GM18867 (cell line): ENCODE data around the gene MAP2K2.
"Not testable (repeated sequence)": the region's sequence is repeated elsewhere in the genome, so short reads cannot be mapped to it uniquely, and the experiment has no call there.

ENCODE experiments used
- ATAC-seq: cut with Tn5 transposase; IDR thresholded peaks from one replicate; pipeline ENCODE4 v1.9.1; 2021; ENCODE audit warnings: mild to moderate bottlenecking, moderate library complexity; ENCODE audit not compliant: unreplicated experiment

Gene MAP2K2

DNA sequence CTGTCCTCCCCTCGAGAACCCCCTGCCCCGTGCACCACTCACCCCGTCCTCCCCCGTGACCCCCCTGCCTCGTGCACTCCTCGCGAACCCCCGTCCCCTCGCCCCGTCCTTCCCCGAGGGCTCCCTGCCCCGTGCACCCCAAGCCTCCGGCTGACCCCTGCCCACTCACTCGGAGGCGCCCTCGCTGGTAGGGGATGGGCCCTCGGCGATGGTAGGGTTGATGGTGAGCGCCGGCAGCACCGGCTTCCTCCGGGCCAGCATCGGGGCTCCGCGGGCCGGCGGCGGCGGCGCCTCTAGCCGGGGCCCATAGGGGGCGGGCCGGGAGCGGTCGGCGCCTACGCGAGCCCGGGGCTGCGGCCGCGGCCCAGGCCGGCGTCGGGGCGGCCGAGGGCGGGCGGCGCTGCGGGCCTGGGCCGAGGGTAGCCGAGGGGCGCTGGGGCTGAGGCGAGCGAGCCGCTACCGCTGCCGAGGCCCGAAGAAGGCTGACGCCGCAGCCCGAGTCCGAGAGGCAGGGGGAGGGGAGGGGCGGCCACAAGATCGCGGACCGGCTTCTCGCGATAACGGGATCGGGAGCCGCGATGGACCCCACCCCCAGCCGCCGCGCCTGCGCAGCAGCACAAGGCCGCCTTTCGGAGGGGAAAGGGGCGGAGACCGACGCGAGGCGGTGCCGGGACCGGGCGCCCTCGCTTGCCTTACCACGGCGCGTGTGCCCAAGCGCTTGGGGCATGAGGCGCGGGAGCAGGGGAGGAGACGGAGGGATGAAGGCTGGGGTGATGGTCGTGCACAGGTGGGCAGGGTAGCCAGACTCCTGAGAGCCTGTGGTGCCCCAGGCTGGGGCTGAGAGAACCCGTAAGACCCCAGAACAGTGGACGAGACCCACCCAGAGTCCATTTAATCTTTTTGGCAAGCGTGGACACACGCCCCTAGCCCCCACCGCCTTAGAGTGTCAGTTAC lies at the start of gene MAP2K2:
MAP2K2 (minus strand) TSS at position 508 of the 954 bp plus-strand sequence; CDS start at position 261, 247 bp downstream.
- ATAC-seq, result peak; percentile 81

DNA sequence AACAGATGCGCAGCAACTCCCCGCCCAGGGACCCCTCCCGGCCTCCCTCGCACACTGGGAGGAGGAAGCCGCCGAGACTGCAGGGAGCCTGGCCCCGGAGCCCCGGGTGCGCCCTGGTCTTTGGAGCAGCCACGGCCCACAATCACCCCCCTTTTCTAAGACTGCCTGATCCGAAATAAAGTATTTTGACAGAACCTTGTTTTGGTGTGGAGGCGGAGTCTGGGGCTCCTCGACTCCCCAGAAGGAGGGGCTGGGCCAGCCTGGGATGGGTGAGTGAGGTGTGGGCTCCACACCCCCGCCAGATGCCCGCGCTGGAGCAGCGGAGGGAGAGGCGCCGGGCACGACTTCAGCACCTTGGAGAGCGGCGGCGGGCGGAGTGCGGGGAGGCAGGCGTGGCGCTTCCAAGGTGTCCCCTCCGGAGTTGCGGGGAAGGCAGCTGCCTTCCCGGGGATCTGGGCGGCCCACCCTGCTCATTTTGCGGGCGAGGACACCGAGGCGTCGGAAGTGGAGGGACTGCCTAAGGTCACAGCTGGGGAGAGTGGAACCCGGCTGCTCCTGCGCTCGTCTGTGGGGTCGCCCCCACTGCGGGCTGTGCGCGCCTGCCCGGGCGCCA lies 49.0 kb upstream of the MAP2K2 start:
- ATAC-seq, result no peak

DNA sequence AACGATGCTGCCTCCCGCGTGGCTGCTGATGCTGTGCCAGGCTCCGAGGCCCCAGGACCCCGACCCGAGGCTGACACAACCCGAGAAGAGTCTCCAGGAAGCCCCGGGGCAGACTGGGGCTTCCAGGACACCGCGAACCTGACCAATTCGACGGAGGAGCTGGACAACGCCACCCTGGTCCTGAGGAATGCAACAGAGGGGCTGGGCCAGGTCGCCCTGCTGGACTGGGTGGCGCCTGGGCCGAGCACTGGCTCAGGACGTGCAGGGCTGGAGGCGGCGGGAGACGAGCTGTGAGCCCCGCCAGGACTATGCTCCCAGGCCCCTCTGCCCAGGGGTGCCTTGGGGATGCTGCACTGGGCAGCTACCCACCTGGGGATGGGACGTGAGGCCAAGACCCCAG lies 47.8 kb upstream of the MAP2K2 start:
- ATAC-seq, result no peak

DNA sequence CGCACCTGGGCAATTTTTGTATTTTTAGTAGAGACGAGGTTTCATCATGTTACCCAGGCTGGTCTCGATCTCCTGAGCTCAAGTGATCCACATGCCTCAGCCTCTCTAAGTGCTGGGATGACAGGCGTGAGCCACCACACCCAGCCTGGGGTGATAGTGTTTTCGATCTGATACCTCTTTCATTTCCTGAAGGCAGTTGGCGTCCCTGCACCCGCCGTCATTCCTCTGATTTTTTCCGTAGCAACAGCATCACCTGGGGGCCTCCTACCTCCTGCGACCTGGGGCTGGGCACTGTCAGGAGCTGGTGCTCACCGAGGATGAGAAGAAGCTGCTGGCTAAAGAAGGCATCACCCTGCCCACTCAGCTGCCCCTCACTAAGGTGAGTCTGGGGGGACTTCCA lies 40.3 kb upstream of the MAP2K2 start:
- no peak for ATAC-seq

DNA sequence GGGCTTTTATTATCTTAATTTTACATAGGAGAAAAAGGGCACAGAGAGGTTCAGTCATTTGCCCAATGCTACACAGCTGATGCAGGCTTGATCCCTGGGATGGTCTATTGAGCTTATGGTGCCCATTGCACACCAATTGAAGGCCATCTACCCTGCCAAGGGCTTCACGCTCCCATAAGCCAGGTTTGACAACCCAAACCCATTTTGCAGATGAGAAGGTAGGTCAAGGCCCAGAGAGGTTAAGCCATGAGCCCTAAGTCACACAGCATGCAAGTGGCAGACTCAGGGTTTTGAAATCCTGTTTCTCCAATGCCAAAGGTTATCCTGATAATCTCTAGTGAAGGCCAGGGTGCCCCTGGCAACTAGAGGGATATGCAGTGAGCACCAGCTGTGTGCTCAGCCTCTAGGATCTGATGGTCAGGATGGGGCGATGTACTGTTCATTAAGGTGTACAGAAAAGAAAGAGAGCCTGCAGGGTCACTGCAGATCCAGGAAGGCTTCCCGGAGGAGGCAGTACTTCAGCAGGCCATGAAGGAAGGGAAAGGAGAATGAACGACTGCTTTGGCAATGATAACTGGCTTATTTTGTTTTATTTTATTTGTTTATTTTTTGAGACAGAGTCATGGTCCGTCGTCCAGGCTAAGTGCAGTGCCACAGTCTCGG lies 37.6 kb upstream of the MAP2K2 start:
- no peak for ATAC-seq

DNA sequence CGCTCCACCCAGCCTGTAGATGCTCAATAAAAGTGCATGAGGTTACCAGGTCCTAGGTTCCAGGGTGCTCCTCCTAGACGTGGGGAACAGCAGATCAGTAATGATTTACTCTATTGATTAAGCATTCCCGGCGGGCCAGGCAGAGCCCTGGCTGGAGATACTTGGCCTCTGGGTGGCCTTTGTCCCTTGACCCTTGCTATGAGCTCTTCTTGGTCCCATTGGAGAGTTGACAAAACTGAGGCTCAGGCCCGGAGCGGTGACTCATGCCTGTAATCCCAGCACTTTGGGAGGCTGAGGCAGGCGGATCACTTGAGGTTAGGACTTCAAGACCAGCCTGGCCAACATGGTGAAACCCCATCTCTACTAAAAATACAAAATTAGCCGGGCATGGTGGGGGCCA lies 34.0 kb upstream of the MAP2K2 start:
- ATAC-seq, result not testable (repeated sequence)

DNA sequence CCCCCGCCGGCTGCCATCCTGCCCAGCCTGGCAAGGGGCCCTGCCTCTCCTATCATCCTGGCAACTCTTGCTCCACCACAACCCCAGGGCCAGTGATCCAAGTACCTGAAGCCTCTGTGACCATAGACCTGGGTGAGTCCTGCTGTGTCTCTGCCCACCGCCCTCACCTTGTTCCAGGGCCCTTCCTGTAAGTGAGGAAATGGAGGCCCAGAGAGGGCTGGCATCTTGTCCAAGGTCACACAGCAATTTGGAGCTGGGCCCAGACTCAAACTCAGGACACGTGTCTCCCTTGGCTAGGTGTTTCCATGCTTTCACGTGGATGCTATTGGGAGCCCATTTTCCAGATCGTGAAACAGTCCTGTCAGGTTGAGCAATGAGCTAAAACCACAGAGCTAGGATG lies 33.2 kb upstream of the MAP2K2 start:
- no peak for ATAC-seq

DNA sequence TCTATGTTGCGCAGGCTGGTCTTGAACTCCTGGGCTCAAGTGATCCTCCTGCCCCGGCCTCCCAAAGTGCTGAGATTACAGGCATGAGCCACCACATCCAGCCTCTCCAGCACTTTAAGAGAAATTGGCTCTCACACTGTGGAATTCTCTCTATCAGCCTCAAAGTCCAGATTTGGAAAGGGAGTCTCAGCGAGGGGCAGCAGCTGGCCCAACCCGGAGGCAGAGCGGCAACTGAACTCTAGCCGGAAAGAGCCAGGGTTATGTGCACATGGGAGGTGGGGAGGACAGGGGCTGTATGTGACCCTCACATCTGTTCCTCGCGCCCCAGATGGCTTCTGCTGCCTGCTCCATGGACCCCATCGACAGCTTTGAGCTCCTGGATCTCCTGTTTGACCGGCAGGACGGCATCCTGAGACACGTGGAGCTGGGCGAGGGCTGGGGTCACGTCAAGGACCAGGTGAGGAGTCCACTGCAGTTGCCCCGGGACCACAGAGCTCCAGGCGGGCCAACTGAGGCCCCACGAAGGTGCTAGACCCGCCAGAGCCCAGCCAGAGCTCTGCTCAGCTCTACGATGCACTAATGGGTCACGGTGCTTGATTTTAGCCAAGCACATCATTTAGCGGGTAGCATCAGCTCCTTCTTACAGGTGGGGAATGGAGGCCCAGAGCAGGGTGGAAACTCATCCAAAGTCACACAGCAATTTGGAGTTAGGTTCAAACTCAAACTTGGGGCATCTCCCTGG lies 30.8 kb upstream of the MAP2K2 start:
- ATAC-seq, result no peak

DNA sequence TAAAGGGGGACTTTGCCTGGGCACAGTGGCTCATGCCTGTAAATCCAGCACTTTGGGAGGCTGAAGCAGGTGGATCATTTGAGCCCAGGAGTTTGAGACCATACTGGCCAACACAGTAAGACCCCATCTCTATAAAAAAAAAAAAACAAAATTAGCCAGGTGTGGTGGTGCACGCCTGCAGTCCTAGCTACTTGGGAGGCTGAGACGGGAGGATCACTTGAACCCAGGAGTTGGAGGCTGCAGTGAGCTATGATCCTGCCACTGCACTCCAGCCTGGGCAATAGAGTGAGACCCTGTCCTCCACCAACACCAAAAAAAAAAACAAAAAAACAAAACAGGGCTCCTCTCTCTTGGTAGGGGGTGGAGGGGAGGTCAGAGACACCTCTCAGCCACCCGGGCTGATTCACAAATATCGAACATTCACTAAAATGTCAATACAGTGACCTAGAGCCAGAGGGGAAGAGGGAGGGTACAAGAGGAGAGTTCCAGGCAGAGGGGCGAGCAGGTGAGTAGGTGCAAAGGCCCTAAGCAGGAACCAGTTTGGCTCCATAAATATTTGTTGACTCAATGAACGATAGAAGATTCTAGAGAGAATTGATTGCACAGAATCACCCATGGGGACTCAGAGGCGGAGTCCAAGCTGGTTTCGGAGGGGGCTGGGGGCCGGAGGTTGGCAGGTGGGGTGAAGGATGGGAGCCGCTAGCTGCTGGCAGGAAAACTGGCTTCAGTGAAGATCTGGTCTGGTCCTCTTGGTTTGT lies 28.5 kb upstream of the MAP2K2 start:
- ATAC-seq, result no peak

DNA sequence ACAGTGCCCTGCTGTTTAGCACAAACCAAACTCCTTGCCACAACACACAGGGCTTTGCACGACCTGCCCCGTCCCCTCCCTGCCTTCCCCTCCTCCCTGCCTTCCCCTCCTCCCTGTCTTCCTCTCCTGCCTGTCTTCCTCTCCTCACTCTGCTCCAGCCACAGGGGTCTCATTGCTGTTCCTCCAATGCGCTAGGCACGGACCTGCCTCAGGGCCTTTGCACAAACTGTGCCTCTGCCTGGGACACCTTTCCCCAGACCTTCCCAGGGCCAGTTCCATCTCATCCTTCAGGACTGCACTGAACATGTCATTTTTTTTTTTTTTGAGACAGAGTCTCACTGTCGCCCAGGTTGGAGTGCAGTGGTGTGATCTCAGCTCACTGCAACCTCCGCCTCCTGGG lies 27.7 kb upstream of the MAP2K2 start:
- no peak for ATAC-seq

DNA sequence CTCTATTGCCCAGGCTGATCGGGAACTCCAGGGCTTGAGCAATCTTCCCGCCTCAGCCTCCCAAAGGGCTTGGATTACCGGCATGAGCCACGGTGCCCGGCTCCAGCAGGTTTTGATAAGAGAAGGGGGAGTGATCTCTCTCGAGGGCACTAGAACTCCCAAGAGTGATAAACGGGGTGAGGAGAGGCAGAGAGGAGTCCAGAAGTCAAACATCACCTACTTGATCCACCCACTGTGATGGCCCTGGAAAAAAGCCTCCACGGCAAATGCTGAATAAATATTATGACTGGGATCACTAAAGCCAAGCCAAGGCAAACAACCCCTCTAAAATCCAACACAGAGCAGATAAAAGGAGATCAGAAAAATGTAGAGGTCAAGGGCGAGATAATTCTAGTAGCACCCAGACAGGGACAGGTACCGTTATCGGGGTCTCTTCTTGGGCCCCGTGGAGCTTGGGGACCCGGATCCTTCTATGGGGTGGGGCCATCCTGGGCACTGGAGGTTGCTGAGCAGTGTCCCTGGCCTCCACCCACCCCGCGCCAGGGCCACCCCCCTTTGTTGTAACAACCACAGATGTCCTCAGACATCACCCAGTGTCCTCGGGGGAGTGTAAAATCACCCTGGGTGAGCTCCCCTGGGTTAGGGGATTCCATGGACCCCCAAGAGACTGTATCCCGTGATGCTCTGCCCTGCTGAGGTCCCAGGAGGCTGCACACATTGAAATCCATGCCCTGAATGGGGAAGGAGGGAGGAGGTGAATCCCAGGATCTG lies 25.8 kb upstream of the MAP2K2 start:
- no peak for ATAC-seq

DNA sequence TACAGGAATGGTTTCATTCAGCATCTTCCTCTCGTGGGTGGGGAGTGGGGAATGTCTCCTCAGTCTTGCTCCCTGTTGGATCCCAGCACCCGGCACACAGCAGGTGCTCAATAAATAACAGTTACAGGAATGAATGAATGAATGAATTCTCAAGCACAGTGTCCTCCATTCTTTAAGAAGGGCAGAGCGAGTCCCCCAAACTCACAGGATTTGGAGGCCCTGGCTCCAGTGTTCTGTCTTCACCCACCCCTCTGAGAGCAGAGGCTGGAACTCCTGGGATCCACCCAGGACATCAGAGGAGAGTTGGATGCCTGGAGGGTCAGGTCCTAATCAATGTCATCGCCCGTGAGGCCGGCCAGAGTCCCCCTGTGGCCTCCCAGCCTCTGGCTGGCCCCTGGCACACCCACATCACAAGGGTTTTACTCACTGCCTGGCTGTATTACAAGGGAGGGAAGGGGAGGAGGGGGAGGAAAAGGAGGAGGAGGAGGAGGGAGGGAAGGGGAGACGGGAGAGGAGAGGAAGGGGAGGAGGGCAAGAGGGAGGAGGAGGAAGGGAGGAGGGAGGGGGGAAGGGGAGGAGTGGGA lies 20.8 kb upstream of the MAP2K2 start:
- ATAC-seq, result no peak

DNA sequence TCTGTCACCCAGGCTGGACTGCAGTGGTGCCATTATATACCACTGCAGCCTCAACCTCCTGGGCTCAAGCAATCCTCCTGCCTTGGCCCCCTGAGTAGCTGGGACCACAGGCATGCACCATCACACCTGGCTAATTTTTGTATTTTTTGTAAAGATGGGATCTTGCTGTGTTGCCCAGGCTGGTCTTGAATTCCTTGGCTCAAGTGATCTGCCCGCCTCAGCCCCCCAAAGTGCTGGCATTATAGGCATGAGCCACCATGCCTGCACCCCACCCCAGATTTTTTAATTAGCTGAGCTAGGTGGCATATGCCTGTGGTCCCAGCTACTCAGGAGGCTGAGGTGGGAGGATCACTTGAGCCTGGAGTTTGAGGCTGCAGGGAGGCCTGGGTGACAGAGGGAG lies 19.0 kb upstream of the MAP2K2 start:
- ATAC-seq, result not testable (repeated sequence)

DNA sequence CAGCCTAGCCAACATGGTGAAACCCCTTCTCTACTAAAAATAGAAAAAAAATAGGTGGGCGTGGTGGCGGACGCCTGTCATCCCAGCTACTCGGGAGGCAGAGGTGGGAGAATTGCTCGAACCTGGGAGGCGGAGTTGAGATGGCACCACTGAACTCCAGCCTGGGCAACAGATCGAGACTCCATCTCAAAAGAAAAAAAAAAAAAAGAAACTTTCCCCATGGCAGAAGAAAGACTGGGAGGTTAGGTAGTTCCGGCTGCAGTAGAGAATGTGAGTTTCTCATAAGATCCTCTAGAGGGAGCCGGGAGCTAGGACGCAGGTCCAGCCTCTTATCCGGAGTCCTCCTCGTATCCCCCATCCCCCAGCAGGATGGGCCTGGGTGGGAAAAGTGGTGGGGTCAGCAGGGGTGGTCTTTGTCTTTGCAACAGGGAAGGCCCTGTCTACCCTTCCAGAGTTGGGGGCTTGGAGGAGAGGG lies 16.4 kb upstream of the MAP2K2 start:
- ATAC-seq, result no peak

DNA sequence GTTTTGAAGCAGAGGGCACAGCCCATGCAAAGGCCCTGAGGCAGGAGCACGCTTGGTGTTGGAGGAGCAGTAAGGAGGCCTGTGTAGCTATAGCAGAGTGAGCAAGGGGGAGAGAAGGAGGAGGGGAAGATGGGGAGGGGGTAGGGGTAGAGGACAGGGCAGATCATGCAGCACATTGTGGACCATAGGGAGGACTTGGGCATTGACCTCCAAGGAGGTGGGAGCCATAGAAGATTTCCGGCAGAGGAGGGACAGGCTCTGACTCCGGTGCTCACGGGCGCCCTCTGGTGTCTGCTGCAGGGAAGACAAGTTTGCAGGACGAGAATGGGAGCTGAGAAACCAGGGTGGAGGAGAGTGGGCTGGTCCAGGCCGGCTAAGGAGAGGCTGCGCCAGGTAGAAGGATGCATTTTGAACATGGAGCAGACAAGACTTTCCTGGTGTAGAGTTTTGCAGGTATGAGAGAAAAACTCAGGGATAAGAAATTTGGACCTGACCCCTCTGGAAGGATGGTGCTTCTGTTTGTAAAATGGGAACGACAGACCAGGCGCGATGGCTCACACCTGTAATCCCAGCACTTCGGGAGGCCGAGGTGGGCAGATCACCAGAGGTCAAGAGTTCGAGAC lies 15.8 kb upstream of the MAP2K2 start:
- ATAC-seq, result no peak

DNA sequence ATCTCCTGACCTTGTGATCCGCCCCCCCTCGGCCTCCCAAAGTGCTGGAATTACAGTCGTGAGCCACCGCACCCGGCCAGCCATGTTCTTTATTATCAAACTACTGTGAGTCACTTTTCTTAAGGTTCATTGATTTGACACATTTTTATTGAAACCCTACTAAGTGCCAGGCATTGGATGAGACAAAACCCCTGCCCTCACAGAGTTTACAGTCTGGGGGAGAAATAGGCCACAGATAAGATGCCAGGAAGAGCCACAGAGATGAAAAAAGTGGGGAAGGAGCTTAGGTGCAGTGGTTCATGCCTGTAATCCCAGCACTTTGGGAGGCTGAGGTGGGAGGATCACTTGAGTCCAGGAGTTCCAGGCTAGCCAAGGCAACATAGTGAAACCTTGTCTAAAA lies 14.5 kb upstream of the MAP2K2 start:
- no peak for ATAC-seq

DNA sequence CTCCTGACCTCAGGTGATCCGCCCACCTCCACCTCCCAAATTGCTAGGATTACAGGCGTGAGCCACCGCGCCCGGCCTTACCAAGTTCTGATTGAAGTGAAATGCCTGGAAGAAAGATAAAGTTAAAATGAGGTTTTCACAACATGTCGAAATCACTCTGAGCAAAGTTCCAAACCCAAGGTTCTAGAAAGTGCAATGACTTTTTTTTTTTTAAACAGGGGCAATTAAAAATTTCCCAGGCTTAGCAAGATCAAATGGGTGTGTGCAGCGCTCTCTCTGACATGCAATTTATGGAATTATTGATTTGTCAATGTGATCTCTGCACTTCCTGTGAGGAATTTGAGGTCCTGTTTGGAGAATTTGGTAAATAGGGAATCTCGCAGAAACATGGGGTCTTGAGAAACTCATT lies 12.8 kb upstream of the MAP2K2 start:
- ATAC-seq, result no peak

DNA sequence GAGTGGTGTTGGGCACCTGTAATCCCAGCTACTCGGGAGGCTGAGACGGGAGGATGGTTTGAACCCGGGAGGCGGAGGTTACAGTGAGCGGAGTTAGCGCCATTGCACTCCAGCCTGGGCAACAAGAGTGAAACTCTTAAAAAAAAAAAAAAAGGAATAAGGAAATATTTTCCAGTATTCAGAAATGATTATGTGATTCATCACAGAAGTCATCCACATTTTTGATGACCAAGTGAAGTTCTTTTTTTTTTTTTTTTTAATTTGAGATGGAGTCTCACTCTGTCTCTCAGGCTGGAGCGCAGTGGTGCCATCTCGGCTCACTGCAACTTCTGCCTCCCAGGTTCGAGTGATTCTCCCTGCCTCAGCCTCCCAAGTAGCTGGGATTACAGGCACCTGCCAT lies 11.5 kb upstream of the MAP2K2 start:
- ATAC-seq, result not testable (repeated sequence)

DNA sequence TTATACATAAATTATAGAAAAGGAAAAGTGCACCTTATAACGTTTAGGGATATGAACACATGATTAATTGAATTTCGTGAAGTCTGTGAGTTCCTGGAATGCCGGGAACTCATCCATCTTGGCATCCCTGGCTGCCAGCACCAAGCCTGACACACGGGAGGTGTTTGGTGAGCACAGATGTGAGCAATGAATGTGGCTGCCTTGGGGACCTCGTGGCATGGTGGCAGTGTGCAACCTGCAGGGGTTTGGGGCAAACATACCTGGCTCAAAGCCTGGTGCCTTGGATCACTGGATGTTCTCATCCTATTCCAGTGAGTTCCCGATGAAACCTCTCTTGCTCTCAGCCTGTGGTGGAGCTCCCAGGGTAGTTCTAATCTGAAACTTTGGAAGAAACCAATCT lies 10.4 kb upstream of the MAP2K2 start:
- no peak for ATAC-seq
